Measurements from ENCODE around the gene CPSF4. TPM values are rescaled to one million over a fixed set of nuclear protein-coding genes. Genes with fewer than 3 reads are reported as not detected.

The CPSF4 gene
- total RNA-seq, 4 donors from 2014 or later = 23.7 to 41.6 (median 28.3) TPM

GRCh38 chr7:99406557-99406956 is 32.2 kb upstream of the CPSF4 start:
- WGBS, 2 donors = 8 to 50% methylated on average over 1 of the region's 1 CpG
- H3K4me3 ChIP-seq (ENCODE audit: low read depth, poor library complexity, severe bottlenecking) = no peak overlapping the region
- TF ChIP-seq CTCF (IDR thresholded peaks at IDR 0.05) = no peak
- TF ChIP-seq POLR2A (IDR thresholded peaks at IDR 0.05) = no peak
- intact Hi-C loops (cut with DNase I; ENCODE audit: low total_unique reads) = no loop called here
- DNase-seq (ENCODE audit: low spot score in 2 of 2) = no peak

GRCh38 chr7:99407872-99408378 is 30.8 kb upstream of the CPSF4 start:
- intact Hi-C loops (cut with DNase I; ENCODE audit: low total_unique reads) = no loop called here
- peak; percentile 58 to 93 for DNase-seq (ENCODE audit: low spot score in 2 of 2)
- peak overlapping the region; percentile 98 for H3K4me3 ChIP-seq (ENCODE audit: low read depth, poor library complexity, severe bottlenecking)
- WGBS, 2 donors = 1 to 2% methylated on average over 25 to 28 of the region's 28 CpGs
- TF ChIP-seq POLR2A (IDR thresholded peaks at IDR 0.05) (no peak), CTCF (IDR thresholded peaks at IDR 0.05) (no peak)

- peak within 1 kb of the TSS; percentile 98 for H3K4me3 ChIP-seq (ENCODE audit: low read depth, poor library complexity, severe bottlenecking)
- no peak for TF ChIP-seq CTCF (IDR thresholded peaks at IDR 0.05)
- peak in 1 of 2 donors; percentile 47 for TF ChIP-seq POLR2A (IDR thresholded peaks at IDR 0.05)
- WGBS, 2 donors = 0% methylated on average over 41 to 49 of the region's 72 CpGs
- intact Hi-C loops (cut with DNase I; ENCODE audit: low total_unique reads) = no loop called here
- peak; percentile 94 to 99 for DNase-seq (ENCODE audit: low spot score in 2 of 2)
Measured at GRCh38 chr7:99408379-99409191, 30.2 kb upstream of the CPSF4 start, which contains the start of the genes BUD31 and PDAP1. Gene BUD31 (plus strand): TSS chr7:99408969. CDS start chr7:99411093, 2,124 bp downstream. Gene PDAP1 (minus strand): TSS chr7:99408597. CDS start chr7:99408548, 49 bp downstream.

- intact Hi-C loops (cut with DNase I; ENCODE audit: low total_unique reads) = no loop called here
- WGBS, 2 donors = 0 to 1% methylated on average over 18 of the region's 18 CpGs
- peak overlapping the region; percentile 98 for H3K4me3 ChIP-seq (ENCODE audit: low read depth, poor library complexity, severe bottlenecking)
- TF ChIP-seq CTCF (IDR thresholded peaks at IDR 0.05) = no peak
- no peak for DNase-seq (ENCODE audit: low spot score in 2 of 2)
Measured at GRCh38 chr7:99409192-99409572, 29.6 kb upstream of the CPSF4 start.

GRCh38 chr7:99409806-99410205 is 28.9 kb upstream of the CPSF4 start:
- intact Hi-C loops (cut with DNase I; ENCODE audit: low total_unique reads) = no loop called here

More at GRCh38 chr7:99409806-99410205, 28.9 kb upstream of the CPSF4 start:
- no peak overlapping the region for H3K4me3 ChIP-seq (ENCODE audit: low read depth, poor library complexity, severe bottlenecking)
- no peak for DNase-seq (ENCODE audit: low spot score in 2 of 2)
- WGBS, 2 donors = 35% methylated on average over 3 of the region's 3 CpGs
- TF ChIP-seq POLR2A (IDR thresholded peaks at IDR 0.05) = no peak
- TF ChIP-seq CTCF (IDR thresholded peaks at IDR 0.05) = no peak

Data from lower leg skin (tissue), 4 donors.